Chondrocyte (in vitro differentiated cells): Measurements from ENCODE around the gene SPATA20. TPM values are rescaled to one million over a fixed set of nuclear protein-coding genes. Genes with fewer than 3 reads are reported as not detected.

ENCODE experiments used
- DNase-seq: peaks from one replicate; pipeline ENCODE4 v3.0.0; 2021; ENCODE audit warnings: mixed read lengths, low spot score
- H3K27ac Mint-ChIP-seq: one replicate; pipeline ENCODE4 v1.8.0; 2021; ENCODE audit warnings: mild to moderate bottlenecking, moderate library complexity, mixed read lengths; ENCODE audit not compliant: unreplicated experiment
- H3K27me3 Mint-ChIP-seq: 2 replicates; pipeline ENCODE4 v1.8.0; 2021; ENCODE audit warnings: low read depth, mixed read lengths
- H3K36me3 Mint-ChIP-seq: 2 replicates; pipeline ENCODE4 v1.8.0; 2021; ENCODE audit warnings: low read depth, mixed read lengths
- H3K4me1 Mint-ChIP-seq: 2 replicates; pipeline ENCODE4 v1.8.0; 2021; ENCODE audit warnings: low read depth, mild to moderate bottlenecking, mixed read lengths
- H3K4me3 Mint-ChIP-seq: one replicate; pipeline ENCODE4 v1.8.0; 2021; ENCODE audit warnings: mild to moderate bottlenecking, moderate library complexity, mixed read lengths; ENCODE audit not compliant: unreplicated experiment
- H3K9me3 Mint-ChIP-seq: 2 replicates; pipeline ENCODE4 v1.8.0; 2021; ENCODE audit warnings: low read depth, mixed read lengths
- CTCF ChIP-seq: fragments of 200-600 bp; sonication (generic); IDR thresholded peaks from 2 replicates; pipeline ENCODE4 v1.5.0; 2021; ENCODE audit warnings: antibody characterized with exemption, mild to moderate bottlenecking, moderate library complexity
- total RNA-seq: library from RNA; stranded (reverse); gene quantifications from 3 replicates; pipeline ENCODE4 v1.2.1, GENCODE V29; 2021

SPATA20 gene
- total RNA-seq, 1 donor from 2014 or later, result 51.8 TPM

GRCh38 chr17:50562242-50563091 is 15.5 kb downstream of the SPATA20 start:
- Mint-ChIP-seq H3K27ac (no peak overlapping the region), H3K4me1 (peaks cover 19% of the 10 kb centered on the region), H3K27me3 (peaks cover 52% of the 10 kb centered on the region)

GRCh38 chr17:50563092-50563511 is 16.1 kb downstream of the SPATA20 start:
- H3K27ac Mint-ChIP-seq, result no peak overlapping the region
- H3K9me3 Mint-ChIP-seq, result no peaks in the 10 kb centered on the region
- no peak for DNase-seq
- H3K4me1 Mint-ChIP-seq, result peaks cover 19% of the 10 kb centered on the region
- peak; percentile 16 for TF ChIP-seq CTCF
- H3K36me3 Mint-ChIP-seq, result peaks cover 1% of the 10 kb centered on the region
- H3K4me3 Mint-ChIP-seq, result no peak overlapping the region
- peaks cover 53% of the 10 kb centered on the region for H3K27me3 Mint-ChIP-seq

More at GRCh38 chr17:50562242-50563091, 15.5 kb downstream of the SPATA20 start:
- no peak overlapping the region for H3K4me3 Mint-ChIP-seq
- H3K9me3 Mint-ChIP-seq, result no peaks in the 10 kb centered on the region
- no peak for DNase-seq
- H3K36me3 Mint-ChIP-seq, result peaks cover 1% of the 10 kb centered on the region
- no peak for TF ChIP-seq CTCF

DNA sequence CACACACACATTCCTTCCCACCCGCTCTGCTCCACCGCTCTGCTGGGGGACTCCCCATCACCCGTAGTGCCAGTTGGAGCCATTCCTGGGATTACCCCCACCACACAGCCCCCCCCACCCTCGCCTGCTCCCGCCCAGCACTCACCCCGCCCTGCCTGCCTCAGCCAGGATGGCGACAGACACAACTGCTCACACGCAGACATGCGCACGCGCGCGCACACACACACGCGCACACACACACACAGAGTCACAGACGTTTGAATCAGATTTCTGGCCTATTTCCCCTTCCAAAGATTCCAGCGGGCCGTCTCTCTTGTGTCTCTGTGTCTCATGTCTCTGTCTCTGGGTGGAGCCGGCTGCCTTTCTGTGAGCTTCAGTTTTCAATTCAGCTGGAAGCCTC is 17.9 kb downstream of the SPATA20 start:
- no peak overlapping the region for H3K27ac Mint-ChIP-seq
- H3K4me3 Mint-ChIP-seq, result no peak overlapping the region
- H3K4me1 Mint-ChIP-seq, result peaks cover 13% of the 10 kb centered on the region
- no peaks in the 10 kb centered on the region for H3K9me3 Mint-ChIP-seq
- DNase-seq, result no peak
- TF ChIP-seq CTCF, result no peak
- peaks cover 1% of the 10 kb centered on the region for H3K36me3 Mint-ChIP-seq
- H3K27me3 Mint-ChIP-seq, result peaks cover 44% of the 10 kb centered on the region

DNA sequence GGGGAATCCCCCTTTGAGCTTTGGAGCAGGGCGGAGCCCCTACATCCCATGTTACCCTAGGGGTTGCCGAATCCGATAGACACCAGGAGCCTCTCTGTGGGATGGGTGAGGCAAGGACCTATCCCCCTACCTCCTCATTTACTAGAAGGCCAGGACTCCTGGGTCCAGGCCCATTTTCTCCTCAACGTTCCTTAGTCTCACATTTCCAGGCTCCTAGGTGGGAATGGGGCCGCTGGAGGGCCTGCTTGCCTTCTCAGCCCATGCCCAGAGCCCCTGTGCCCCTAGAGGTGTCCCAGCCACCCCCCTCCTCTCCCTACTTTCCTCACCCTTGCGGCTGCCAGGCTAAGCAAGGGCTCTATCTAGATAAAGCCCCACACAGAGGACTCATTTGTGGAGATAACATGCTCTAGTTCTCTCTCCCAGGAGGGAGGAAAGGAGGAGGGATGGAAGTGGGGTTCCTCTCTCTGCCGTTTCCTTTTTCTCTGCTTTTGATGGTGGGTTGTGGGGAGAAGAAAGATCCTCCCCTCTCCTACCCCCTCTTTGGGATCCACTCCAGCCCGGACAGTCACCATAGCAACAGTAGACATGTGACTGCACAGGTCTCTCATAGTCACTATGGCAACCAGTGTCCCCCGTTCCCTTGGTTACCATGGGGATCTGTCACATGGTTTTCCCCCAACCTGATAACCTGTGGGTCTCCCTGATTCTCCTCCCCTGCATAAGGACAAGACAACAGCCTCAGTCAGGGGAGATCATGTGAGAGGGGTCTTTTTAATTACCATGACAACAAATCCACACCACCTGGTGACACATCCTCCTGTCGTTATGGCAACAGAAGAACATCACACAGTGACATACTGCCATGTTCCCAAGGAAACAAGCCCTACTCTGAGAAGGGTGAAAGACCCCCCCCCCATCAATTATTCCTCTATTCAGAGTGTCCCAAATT is 18.7 kb downstream of the SPATA20 start:
- no peaks in the 10 kb centered on the region for H3K9me3 Mint-ChIP-seq
- peak overlapping the region; percentile 64 for H3K27ac Mint-ChIP-seq
- H3K4me1 Mint-ChIP-seq, result peaks cover 10% of the 10 kb centered on the region
- no peak for DNase-seq
- no peak overlapping the region for H3K4me3 Mint-ChIP-seq
- no peak for TF ChIP-seq CTCF
- H3K27me3 Mint-ChIP-seq, result peaks cover 43% of the 10 kb centered on the region
- H3K36me3 Mint-ChIP-seq, result peaks cover 1% of the 10 kb centered on the region

- no peak overlapping the region for H3K4me3 Mint-ChIP-seq
- peaks cover 44% of the 10 kb centered on the region for H3K27me3 Mint-ChIP-seq
These were observed 19.9 kb downstream of the SPATA20 start for GRCh38 chr17:50566886-50567285.

More at GRCh38 chr17:50566886-50567285, 19.9 kb downstream of the SPATA20 start:
- H3K4me1 Mint-ChIP-seq, result peaks cover 10% of the 10 kb centered on the region
- no peak for TF ChIP-seq CTCF
- peak overlapping the region; percentile 8 for H3K27ac Mint-ChIP-seq
- H3K36me3 Mint-ChIP-seq, result peaks cover 1% of the 10 kb centered on the region
- no peak for DNase-seq
- no peaks in the 10 kb centered on the region for H3K9me3 Mint-ChIP-seq
